Ramos (cell line): ENCODE results near the gene PTPRD.

Experiments
- in situ Hi-C: fragments of 300-500 bp; cut with MboI; formaldehyde crosslinking; loops from one replicate; pipeline ENCODE4 v1.14.3; 2022; ENCODE audit warnings: low sequenced_read_pairs; ENCODE audit not compliant: unreplicated experiment

Gene PTPRD

DNA sequence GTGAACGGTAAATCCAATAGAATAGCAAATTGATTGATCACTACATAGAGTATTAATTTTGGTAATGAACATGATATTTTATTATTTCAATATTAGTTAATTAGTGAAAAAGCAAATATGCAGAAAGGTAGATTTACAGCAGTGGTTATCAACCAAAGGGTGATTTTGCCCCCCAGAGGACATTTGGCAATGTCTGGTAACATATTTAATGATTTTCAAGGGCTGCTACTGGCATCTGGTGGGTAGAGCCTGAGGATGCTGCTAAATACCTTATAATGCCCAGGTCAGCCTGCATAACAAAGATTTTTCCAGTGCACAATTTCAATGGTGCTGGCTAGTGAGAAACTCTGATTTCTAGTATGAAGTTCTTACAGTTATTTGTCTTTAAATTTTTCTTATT is 1313.7 kb downstream of the PTPRD start:
- in situ Hi-C loops, result no loop called here

- in situ Hi-C loops, result no loop called here
These were observed 1326.8 kb downstream of the PTPRD start for GRCh38 chr9:9286001-9286400.

- in situ Hi-C loops, result no loop called here
These were observed 1328.6 kb downstream of the PTPRD start for GRCh38 chr9:9284201-9284600.

GRCh38 chr9:9283159-9283986 is 1329.4 kb downstream of the PTPRD start:
- in situ Hi-C loops, result no loop called here

- in situ Hi-C loops, result no loop called here
These were observed 1337.2 kb downstream of the PTPRD start for GRCh38 chr9:9275601-9276000.

DNA sequence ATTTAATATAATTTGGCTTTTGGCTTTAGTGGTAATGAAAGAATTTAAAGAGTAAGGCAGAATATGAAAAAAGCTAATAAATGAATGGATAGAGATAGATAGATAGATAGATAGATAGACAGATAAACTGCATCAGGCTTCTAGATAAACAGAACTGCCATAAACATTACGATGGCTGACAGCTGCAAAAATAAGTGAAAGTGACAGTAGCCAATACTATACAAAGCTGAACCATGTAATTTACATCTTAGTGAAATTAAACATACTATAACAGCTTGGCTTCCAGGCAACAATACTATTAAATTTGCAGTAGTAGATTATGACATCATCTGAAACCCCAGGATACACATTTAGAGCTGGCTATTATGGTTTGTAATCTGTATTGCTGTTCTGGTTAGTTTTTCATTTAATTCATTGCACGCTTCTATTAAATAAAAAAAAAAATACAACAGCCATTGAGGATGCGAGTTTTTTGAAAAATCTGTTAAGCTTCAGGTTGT is 1354.8 kb downstream of the PTPRD start:
- in situ Hi-C loops, result no loop called here

DNA sequence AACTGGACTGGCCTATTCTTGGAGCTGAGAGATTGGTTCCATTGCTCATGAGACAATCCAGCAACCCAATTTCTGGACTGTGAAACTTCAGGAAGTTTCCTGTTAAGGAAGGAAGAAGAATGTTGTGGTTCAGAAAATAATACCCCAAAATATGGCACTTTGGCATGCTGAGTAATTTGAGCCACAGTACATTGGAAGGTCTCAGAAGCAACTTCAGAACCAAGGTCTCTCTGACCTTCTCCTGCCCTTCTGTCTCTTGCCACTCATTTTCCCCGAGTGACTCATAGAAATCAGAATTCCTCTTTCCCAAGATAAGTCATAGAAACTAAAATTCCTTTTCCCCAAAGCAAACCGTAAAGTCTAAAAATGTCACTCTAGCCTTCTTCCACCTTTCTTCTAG is 1366.1 kb downstream of the PTPRD start:
- in situ Hi-C loops, result no loop called here

DNA sequence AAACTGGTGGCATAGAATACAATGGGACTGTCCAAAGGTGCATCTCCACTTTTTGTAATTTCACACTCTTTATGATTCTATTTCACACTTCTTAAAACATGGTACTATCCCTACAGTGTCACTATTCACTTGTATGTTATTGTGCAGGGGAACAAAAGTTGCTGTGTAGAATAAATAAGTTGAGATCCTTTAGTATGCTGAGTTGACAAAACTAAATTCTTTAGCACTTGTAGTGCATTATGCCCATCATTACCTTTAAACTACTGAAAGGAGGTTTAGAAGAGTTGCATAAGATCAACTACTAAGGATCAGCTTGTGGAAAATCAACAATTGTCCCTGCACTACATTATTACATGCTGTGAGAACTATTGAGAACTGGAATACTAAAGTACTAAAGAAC is 1380.9 kb downstream of the PTPRD start:
- in situ Hi-C loops, result no loop called here

DNA sequence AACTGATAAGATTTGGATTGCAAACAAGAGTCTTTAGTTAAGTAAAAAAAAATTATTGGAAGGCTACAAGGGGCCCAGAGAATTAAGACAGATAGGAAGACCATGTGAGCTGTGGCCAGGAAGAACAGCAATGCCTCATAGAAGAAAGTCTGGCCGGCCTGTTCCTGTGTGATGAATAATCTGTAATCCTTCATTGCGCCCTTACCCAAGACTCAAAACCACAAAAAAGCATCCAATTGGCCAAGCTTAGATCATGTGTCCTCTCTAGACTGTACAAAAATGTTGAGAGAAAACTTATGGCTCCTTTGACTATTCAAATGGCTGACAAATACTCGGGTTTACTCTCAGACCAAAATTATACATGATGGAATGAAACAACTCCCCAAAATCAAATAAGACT is 1383.5 kb downstream of the PTPRD start:
- in situ Hi-C loops, result no loop called here

GRCh38 chr9:9223175-9223574 is 1389.6 kb downstream of the PTPRD start:
- in situ Hi-C loops, result no loop called here

GRCh38 chr9:9222730-9223129 is 1390.1 kb downstream of the PTPRD start:
- in situ Hi-C loops, result no loop called here

DNA sequence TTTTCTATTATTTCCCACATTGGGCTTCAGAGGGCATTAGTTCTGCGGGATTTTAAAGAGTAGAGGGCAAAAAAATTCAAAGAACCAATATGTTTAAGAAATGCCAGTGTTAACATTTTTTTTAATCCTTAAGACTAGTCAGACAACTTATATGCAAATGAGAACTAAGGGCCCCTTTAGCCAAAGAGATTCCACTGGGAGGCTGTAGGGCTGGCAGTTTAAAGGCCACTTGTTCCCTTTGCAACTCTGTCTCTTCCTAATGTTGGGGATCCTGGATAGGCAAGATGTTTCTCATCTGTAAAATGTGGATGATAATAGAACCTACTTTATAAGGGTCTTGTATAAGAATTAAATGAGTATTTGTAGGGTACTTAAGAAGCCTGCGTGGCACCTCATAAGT is 1395.9 kb downstream of the PTPRD start:
- in situ Hi-C loops, result no loop called here

DNA sequence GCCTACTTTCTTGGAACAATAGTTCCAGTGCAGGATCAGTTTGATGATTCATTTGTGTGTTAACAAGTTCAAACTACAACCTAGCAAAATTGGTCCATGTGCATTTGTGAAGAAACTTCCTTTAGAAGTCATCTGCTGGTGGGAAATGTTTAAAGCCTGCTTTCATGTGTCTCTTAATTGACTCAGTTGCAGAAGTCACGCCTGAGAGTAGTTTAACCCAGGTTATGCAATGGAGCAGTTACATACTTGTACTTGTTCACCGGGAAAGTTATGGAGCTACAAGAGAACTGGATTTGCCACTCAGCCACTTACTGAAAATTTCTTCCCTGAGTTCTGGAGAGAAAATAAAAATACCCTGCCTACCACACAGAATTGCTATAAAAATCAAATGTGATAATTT is 1397.8 kb downstream of the PTPRD start:
- in situ Hi-C loops, result no loop called here

- in situ Hi-C loops, result no loop called here
These were observed 1398.7 kb downstream of the PTPRD start for GRCh38 chr9:9214066-9214465.

DNA sequence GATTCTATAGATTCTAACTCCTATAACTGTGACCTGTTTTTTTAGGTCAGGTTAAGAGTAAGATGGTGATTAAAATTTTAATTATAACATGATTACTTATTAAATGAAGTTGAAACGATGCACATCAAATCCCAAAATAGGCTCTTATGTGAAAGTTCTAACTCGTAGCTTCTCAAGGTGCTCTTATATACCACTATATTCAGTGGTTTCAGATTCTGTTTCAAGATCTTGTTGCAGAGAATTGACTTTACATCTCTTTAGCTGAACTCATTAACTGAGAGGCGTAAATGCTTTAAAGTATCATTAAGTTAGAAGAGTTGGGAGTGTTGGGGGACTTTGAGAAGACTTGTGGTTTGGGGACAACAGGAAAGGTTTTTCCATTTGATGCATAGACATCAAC is 1399.8 kb downstream of the PTPRD start:
- in situ Hi-C loops, result no loop called here

DNA sequence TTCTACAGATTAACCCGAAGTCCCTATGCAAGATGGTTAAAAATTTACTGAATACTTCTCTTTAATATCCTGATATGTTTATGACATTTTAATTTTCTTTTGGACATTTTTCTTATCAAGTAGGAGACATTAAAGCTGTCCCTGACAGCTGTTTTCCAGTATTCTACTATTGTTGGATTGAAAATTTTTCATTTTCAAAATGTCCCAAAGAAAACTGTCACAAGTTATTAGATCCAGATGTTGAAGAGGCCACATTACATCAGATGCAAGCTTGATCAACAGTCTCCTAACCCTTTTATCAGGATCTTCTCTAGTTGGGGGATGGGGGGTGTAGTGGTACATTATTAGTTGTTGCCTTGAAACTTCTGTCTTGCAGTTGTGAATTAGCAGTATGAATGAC is 1410.5 kb downstream of the PTPRD start:
- in situ Hi-C loops, result no loop called here

- in situ Hi-C loops, result no loop called here
These were observed 1426.7 kb downstream of the PTPRD start for GRCh38 chr9:9186086-9186485.

- in situ Hi-C loops, result no loop called here
These were observed 1430.4 kb downstream of the PTPRD start for GRCh38 chr9:9182431-9182830.

DNA sequence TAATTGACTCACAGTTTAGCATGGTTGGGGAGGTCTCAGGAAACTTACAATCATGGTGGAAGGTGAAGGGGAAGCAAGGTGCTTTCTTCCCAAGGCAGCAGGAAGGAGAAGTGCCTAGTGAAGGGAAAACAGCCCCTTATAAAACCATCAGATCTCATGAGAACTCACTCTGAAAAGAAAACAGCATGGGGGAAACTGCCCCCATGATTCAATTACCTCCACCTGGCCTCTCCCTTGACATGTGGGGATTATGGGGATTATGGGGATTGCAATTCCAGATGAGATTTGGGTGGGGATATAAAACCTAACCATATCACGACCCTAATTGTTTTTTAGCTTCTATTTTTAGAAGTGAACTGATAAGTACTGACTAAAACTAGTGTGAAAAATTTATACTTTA is 1435.7 kb downstream of the PTPRD start:
- in situ Hi-C loops, result no loop called here

- in situ Hi-C loops, result no loop called here
These were observed 1438.4 kb downstream of the PTPRD start for GRCh38 chr9:9174358-9174757.

DNA sequence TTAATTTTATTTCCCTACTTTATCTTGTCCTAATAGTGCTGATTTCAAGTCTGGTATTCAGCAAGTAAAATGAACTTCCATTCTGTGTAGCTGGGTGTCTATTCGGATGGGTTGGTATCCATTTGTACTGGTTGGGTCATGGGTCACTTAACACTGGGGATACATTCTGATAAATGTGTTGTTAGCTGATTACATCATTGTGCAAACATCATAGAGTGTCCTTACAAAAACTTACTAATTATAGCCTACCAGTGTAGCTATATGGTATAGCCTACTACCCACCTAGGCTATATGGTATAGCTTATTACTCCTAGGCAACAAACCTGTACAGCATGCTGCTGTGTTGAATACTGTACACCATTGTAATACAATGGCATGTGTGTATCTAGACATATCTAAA is 1439.5 kb downstream of the PTPRD start:
- in situ Hi-C loops, result no loop called here

- in situ Hi-C loops, result no loop called here
These were observed 1442.2 kb downstream of the PTPRD start for GRCh38 chr9:9170439-9171134.
